Fibroblast of lung (primary cell): ENCODE measurements around the gene REEP1. TPM values are rescaled to one million over a fixed set of nuclear protein-coding genes. Genes with fewer than 3 reads are reported as not detected.

Source experiments
- DNase-seq, 2 donors: peaks; one replicate each; pipeline versions ENCODE4 v3.0.0 to v3.0.0-alpha.2; 2010; ENCODE audit warnings: low read depth in 2 of 2
- H2AFZ ChIP-seq: 2 replicates; pipeline ENCODE4 v1.5.1; 2012; ENCODE audit warnings: low read length, control low read depth, inconsistent platforms
- H3K27ac ChIP-seq: 2 replicates; pipeline ENCODE4 v1.5.1; 2011; ENCODE audit warnings: low read length, control low read depth; ENCODE audit not compliant: insufficient read depth
- H3K27me3 ChIP-seq: 2 replicates; pipeline ENCODE4 v1.5.1; 2011; ENCODE audit warnings: mild to moderate bottlenecking, low read length; ENCODE audit not compliant: control insufficient read depth, insufficient read depth
- H3K36me3 ChIP-seq: 2 replicates; pipeline ENCODE4 v1.5.1; 2011; ENCODE audit warnings: low read length; ENCODE audit not compliant: control insufficient read depth, insufficient read depth
- H3K4me1 ChIP-seq: 2 replicates; pipeline ENCODE4 v1.5.1; 2011; ENCODE audit warnings: low read length; ENCODE audit not compliant: control insufficient read depth, insufficient read depth; ENCODE audit errors: extremely low read depth
- H3K4me2 ChIP-seq: 2 replicates; pipeline ENCODE4 v1.5.1; 2011; ENCODE audit warnings: low read length, control low read depth; ENCODE audit not compliant: insufficient read depth; ENCODE audit errors: extremely low read depth
- H3K4me3 ChIP-seq, 4 experiments: fragments of 200-600 bp in 1 of 4; sonication (generic) in 1 of 4; replicated peaks in 1 of 4; 2 replicates each; pipeline ENCODE4 v1.5.1; 2011 to 2016; ENCODE audit warnings: low read length in 4 of 4, low read depth in 3 of 4, mild to moderate bottlenecking in 3 of 4, control low read depth in 2 of 4, inconsistent platforms in 1 of 4, mixed read lengths in 1 of 4; ENCODE audit not compliant: insufficient read depth in 1 of 4; ENCODE audit errors: control extremely low read depth in 1 of 4
- H3K79me2 ChIP-seq: 2 replicates; pipeline ENCODE4 v1.5.1; 2012; ENCODE audit warnings: mild to moderate bottlenecking, low read length, inconsistent platforms; ENCODE audit not compliant: control insufficient read depth, insufficient read depth
- H3K9ac ChIP-seq: 2 replicates; pipeline ENCODE4 v1.5.1; 2011; ENCODE audit warnings: mild to moderate bottlenecking, low read length, control low read depth; ENCODE audit not compliant: insufficient read depth
- H3K9me3 ChIP-seq: 2 replicates; pipeline ENCODE4 v1.5.1; 2012; ENCODE audit warnings: low read depth, low read length; ENCODE audit not compliant: control insufficient read depth, insufficient read depth
- H4K20me1 ChIP-seq: 2 replicates; pipeline ENCODE4 v1.5.1; 2011; ENCODE audit warnings: low read length; ENCODE audit not compliant: control insufficient read depth, insufficient read depth; ENCODE audit errors: extremely low read depth
- EZH2 ChIP-seq: IDR thresholded peaks from 2 replicates; pipeline ENCODE4 v1.5.1; 2012; ENCODE audit warnings: low read length, control low read depth, mild to moderate bottlenecking; ENCODE audit errors: missing control alignments
- polyA plus RNA-seq, 2 donors: library from polyadenylated mRNA; depleted of rRNA in 1 of 2; stranded (reverse) in 1 of 2; unstranded in 1 of 2; fragments of >200 nt; gene quantifications; 2 replicates each; pipeline ENCODE4 v1.2.1, GENCODE V29; 2011 to 2012; ENCODE audit warnings: missing spikeins in 1 of 2
- total RNA-seq: library from RNA; depleted of rRNA; stranded (reverse); fragments of >200 nt; gene quantifications from 2 replicates; pipeline ENCODE4 v1.2.1, GENCODE V29; 2014
- TF ChIP-seq, protein P1 (sequence below), 2 donors: IDR thresholded peaks in 1 of 2; conservative IDR thresholded peaks in 1 of 2; 1 replicate in 1 of 2; 2 replicates in 1 of 2; pipeline ENCODE4 v1.5.1; 2011 to 2012; ENCODE audit warnings: low read length in 2 of 2, control low read depth in 1 of 2, inconsistent platforms in 1 of 2, low read depth in 1 of 2, mild to moderate bottlenecking in 1 of 2

REEP1 gene
- total and polyA plus RNA-seq, 2 donors (not counting 1 experiment from before 2014, with no cell fraction given), result 0.02 TPM; not detected in 1

- Histone ChIP-seq H3K9me3 (no peaks in the 10 kb centered on the region), H3K36me3 (no peaks in the 10 kb centered on the region), H2AFZ (no peak overlapping the region), H3K27ac (no peak overlapping the region), H3K27me3 (no peaks in the 10 kb centered on the region), H3K79me2 (no peaks in the 10 kb centered on the region), H3K4me1 (no peaks in the 10 kb centered on the region), H3K4me3 (no peak overlapping the region), H4K20me1 (no peaks in the 10 kb centered on the region), H3K9ac (no peak overlapping the region), H3K4me2 (no peak overlapping the region)
- TF ChIP-seq, protein P1, sequence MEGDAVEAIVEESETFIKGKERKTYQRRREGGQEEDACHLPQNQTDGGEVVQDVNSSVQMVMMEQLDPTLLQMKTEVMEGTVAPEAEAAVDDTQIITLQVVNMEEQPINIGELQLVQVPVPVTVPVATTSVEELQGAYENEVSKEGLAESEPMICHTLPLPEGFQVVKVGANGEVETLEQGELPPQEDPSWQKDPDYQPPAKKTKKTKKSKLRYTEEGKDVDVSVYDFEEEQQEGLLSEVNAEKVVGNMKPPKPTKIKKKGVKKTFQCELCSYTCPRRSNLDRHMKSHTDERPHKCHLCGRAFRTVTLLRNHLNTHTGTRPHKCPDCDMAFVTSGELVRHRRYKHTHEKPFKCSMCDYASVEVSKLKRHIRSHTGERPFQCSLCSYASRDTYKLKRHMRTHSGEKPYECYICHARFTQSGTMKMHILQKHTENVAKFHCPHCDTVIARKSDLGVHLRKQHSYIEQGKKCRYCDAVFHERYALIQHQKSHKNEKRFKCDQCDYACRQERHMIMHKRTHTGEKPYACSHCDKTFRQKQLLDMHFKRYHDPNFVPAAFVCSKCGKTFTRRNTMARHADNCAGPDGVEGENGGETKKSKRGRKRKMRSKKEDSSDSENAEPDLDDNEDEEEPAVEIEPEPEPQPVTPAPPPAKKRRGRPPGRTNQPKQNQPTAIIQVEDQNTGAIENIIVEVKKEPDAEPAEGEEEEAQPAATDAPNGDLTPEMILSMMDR (conservative IDR thresholded peaks at IDR 0.05 in 1 of 2, IDR thresholded peaks at IDR 0.05 in 1 of 2; ENCODE audit: low read depth in 1 of 2, low read length in 2 of 2), result no peak
- no peak for TF ChIP-seq EZH2
- peak in 1 of 2 donors; percentile 44 for DNase-seq
These were observed 62.5 kb downstream of the REEP1 start for GRCh38 chr2:86274918-86275275.

DNA sequence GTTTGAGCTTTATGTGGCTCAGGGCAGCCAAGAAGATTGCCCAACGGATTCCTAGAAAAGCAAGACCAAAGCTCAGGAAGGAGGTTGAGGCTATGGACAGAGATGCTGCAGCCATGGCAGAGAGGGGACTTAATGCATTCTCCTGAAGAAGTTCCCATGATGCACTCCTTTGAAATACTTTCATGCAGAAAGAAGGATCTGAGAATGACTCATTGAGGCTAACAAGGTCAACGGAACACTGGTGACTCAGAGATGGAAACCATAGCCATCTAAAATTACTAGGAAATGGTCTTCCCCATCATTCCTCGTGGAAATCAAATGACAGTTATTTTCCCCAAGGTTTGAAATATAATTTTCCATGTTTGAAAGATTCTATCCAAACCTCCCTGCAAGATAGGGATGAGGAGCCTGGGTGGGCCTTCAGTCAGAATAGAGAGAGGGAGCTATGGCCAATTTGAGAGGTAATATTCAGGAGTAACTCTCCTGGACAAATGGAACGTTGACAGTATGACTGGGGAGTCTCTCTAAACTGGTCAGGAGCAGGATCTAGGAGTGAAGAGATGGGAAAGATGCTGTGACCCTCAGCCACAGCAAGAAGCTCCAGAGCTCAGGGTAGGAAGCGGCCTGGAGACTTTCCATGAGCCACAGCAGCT is 63.0 kb downstream of the REEP1 start:
- Histone ChIP-seq H3K9ac (no peak overlapping the region), H3K4me1 (no peaks in the 10 kb centered on the region), H2AFZ (no peak overlapping the region), H3K27me3 (no peaks in the 10 kb centered on the region), H3K9me3 (no peaks in the 10 kb centered on the region), H3K4me3 (no peak overlapping the region), H4K20me1 (no peaks in the 10 kb centered on the region), H3K36me3 (no peaks in the 10 kb centered on the region), H3K79me2 (no peaks in the 10 kb centered on the region), H3K4me2 (no peak overlapping the region), H3K27ac (no peak overlapping the region)
- no peak for TF ChIP-seq EZH2
- TF ChIP-seq, protein P1 (conservative IDR thresholded peaks at IDR 0.05 in 1 of 2, IDR thresholded peaks at IDR 0.05 in 1 of 2; ENCODE audit: low read depth in 1 of 2, low read length in 2 of 2), result no peak
- peak; percentile 71 to 77 for DNase-seq

DNA sequence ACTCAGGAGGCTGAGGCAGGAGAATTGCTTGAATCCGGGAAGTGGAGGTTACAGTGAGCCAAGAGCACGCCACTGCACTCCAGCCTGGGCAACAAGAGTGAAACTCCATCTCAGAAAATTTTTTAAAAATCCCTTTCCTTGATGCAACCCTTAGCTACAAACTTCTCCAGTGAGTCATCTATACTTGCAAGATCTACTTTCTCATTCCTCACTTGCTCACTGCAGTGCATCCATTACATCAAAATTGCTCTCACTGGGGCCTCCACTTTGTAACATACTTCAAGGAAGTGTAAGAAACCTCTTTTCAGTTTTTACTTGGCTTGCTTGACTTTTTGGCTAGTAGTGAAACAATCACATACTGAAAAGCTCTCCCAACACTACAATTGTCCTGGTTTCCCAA is 65.3 kb downstream of the REEP1 start:
- Histone ChIP-seq H4K20me1 (no peaks in the 10 kb centered on the region), H3K36me3 (no peaks in the 10 kb centered on the region), H3K4me2 (no peak overlapping the region), H3K9ac (no peak overlapping the region), H3K4me3 (no peak overlapping the region), H3K27me3 (no peaks in the 10 kb centered on the region), H3K79me2 (no peaks in the 10 kb centered on the region), H2AFZ (no peak overlapping the region), H3K9me3 (no peaks in the 10 kb centered on the region), H3K4me1 (no peaks in the 10 kb centered on the region), H3K27ac (no peak overlapping the region)
- DNase-seq, result no peak
- TF ChIP-seq, protein P1 (conservative IDR thresholded peaks at IDR 0.05 in 1 of 2, IDR thresholded peaks at IDR 0.05 in 1 of 2; ENCODE audit: low read depth in 1 of 2, low read length in 2 of 2), result no peak
- no peak for TF ChIP-seq EZH2
